Loucy (cell line): ENCODE results near the gene CHCHD10.

Source experiments
- H2AFZ ChIP-seq: fragments of 200-600 bp; sonication (generic); 2 replicates; pipeline ENCODE4 v1.6.0; 2016; ENCODE audit warnings: antibody characterized with exemption, mild to moderate bottlenecking, low read length, moderate library complexity
- H3F3A ChIP-seq: fragments of 200-600 bp; 2 replicates; pipeline ENCODE4 v1.6.0; 2016; ENCODE audit warnings: antibody characterized with exemption, low read depth, mild to moderate bottlenecking
- H3K27me3 ChIP-seq: fragments of 200-600 bp; sonication (generic); 2 replicates; pipeline ENCODE4 v1.6.1; 2014; ENCODE audit warnings: low read length, mild to moderate bottlenecking; ENCODE audit not compliant: insufficient read depth, poor library complexity, severe bottlenecking
- H3K36me3 ChIP-seq: fragments of 200-600 bp; sonication (generic); 2 replicates; pipeline ENCODE4 v1.6.1; 2016; ENCODE audit warnings: low read length; ENCODE audit not compliant: insufficient read depth
- H3K4me1 ChIP-seq: fragments of 200-600 bp; sonication (generic); 2 replicates; pipeline ENCODE4 v1.5.1; 2014; ENCODE audit warnings: low read length, mild to moderate bottlenecking; ENCODE audit not compliant: insufficient read depth, poor library complexity, severe bottlenecking
- H3K4me2 ChIP-seq: fragments of 200-600 bp; sonication (generic); 2 replicates; pipeline ENCODE4 v1.6.0; 2014; ENCODE audit warnings: antibody characterized with exemption, low read length, low read depth, mild to moderate bottlenecking; ENCODE audit not compliant: poor library complexity, severe bottlenecking
- H3K4me3 ChIP-seq: fragments of 200-600 bp; sonication (generic); 2 replicates; pipeline ENCODE4 v1.5.1; 2014; ENCODE audit warnings: low read length, mild to moderate bottlenecking, mixed read lengths; ENCODE audit not compliant: poor library complexity, severe bottlenecking
- H3K79me2 ChIP-seq: fragments of 200-600 bp; sonication (generic); 2 replicates; pipeline ENCODE4 v1.6.1; 2014; ENCODE audit warnings: low read length; ENCODE audit not compliant: insufficient read depth
- H3K9ac ChIP-seq: fragments of 200-600 bp; sonication (generic); 2 replicates; pipeline ENCODE4 v1.6.0; 2014; ENCODE audit warnings: mild to moderate bottlenecking, low read depth, low read length, moderate library complexity; ENCODE audit not compliant: poor library complexity, severe bottlenecking
- H3K9me2 ChIP-seq: fragments of 200-600 bp; sonication (generic); replicated peaks from 2 replicates; pipeline ENCODE4 v1.6.1; 2016; ENCODE audit warnings: low read depth, low read length, mixed read lengths
- H3K9me3 ChIP-seq: fragments of 200-600 bp; sonication (generic); 2 replicates; pipeline ENCODE4 v1.6.1; 2014; ENCODE audit warnings: mild to moderate bottlenecking, antibody characterized with exemption, low read length, low read depth; ENCODE audit not compliant: insufficient read depth
- H4K20me1 ChIP-seq: fragments of 200-600 bp; sonication (generic); 2 replicates; pipeline ENCODE4 v1.6.0; 2014; ENCODE audit warnings: antibody characterized with exemption, low read length, mild to moderate bottlenecking; ENCODE audit not compliant: insufficient read depth, poor library complexity, severe bottlenecking
- EZH2phosphoT487 ChIP-seq: fragments of 200-600 bp; IDR thresholded peaks from 2 replicates; pipeline ENCODE4 v1.6.1; 2018; ENCODE audit warnings: antibody characterized with exemption, mild to moderate bottlenecking, moderate library complexity, borderline replicate concordance
- TF ChIP-seq, protein P1 (sequence below): fragments of 200-600 bp; sonication (generic); conservative IDR thresholded peaks from 2 replicates; pipeline ENCODE4 v1.5.1; 2014; ENCODE audit warnings: mild to moderate bottlenecking, antibody characterized with exemption, low read length

Gene CHCHD10

DNA sequence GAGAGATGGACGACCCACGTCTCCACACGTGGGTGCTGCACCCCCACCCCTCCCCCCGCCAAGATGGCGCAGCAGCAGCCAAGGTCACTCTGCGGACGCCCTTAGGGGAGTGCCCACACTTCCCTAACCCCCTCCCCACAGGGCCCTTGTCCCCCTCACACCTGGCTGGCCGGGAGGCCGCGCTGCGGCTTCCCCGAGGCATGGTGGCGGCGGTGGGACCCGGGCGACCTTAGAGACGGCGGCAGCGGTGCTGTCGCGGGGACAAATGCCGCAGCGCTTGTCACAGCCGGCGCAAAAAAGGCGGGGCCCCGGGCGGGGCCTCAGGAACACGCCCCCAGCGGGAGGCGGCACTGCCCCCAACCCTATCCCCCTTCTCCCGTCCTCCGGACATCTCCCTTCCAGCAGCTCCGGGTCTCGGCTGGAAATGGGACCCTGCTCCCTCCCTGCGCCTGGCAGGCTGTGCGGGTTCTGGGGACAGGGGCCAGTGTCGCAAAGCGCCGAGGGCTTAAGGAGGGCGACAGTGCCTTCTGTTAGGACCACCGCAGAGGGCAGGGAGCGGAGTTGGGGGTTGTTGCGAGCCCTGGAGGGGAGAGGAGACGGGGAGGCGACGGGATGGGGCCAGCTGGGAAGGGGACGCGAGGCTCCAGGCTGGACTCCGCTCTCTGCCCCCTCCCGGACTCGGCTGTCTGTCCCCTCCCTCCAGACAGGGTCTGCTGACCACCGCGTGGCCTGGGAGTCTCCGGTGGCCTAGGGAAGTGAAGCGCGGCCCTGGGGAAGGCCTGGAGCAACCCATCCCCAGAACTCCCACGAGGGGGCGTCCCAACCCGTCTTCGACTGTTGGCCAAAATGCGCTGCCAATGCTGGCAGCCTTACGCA is at the start of gene CHCHD10:
CHCHD10 (minus strand) TSS at position 300 of the 876 bp plus-strand sequence; CDS start at position 202, 98 bp downstream.
- Histone ChIP-seq H3F3A (no peaks in the 10 kb centered on the region), H4K20me1 (no peaks in the 10 kb centered on the region), H3K9me3 (no peaks in the 10 kb centered on the region), H3K9ac (peak within 1 kb of the TSS; percentile 82), H3K36me3 (no peaks in the 10 kb centered on the region), H3K4me1 (peaks cover 21% of the 10 kb centered on the region), H2AFZ (peak within 1 kb of the TSS; percentile 87), H3K4me2 (peak within 1 kb of the TSS; percentile 82), H3K4me3 (peak within 1 kb of the TSS; percentile 74), H3K79me2 (no peaks in the 10 kb centered on the region), H3K27me3 (no peaks in the 10 kb centered on the region), H3K9me2 (no peaks in the 10 kb centered on the region)
- no peak for TF ChIP-seq EZH2phosphoT487
- TF ChIP-seq, protein P1, sequence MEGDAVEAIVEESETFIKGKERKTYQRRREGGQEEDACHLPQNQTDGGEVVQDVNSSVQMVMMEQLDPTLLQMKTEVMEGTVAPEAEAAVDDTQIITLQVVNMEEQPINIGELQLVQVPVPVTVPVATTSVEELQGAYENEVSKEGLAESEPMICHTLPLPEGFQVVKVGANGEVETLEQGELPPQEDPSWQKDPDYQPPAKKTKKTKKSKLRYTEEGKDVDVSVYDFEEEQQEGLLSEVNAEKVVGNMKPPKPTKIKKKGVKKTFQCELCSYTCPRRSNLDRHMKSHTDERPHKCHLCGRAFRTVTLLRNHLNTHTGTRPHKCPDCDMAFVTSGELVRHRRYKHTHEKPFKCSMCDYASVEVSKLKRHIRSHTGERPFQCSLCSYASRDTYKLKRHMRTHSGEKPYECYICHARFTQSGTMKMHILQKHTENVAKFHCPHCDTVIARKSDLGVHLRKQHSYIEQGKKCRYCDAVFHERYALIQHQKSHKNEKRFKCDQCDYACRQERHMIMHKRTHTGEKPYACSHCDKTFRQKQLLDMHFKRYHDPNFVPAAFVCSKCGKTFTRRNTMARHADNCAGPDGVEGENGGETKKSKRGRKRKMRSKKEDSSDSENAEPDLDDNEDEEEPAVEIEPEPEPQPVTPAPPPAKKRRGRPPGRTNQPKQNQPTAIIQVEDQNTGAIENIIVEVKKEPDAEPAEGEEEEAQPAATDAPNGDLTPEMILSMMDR = peak; percentile 67

DNA sequence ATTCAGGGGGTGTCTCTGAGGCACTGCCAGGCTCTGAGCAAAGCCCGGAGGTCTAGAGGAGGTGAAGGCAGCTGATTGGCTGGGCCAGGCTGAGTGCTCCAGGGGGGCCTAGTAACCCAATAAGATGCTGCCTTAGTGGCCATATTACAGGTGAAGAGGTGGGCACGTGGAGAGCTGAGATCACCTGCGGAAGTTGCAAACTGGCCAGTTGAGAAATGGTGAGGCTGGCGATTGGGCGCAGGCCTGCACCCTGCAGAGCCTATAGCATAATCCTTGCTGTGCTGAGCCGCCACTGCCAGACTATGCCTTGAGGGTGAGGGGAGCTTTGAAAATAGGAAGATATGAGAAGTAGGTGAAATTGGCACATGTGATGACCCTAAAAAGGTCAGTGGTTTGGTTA is 49.4 kb upstream of the CHCHD10 start:
- no peaks in the 10 kb centered on the region for H3K79me2 ChIP-seq
- H3K4me1 ChIP-seq = no peaks in the 10 kb centered on the region
- H3K4me3 ChIP-seq = no peak overlapping the region
- no peaks in the 10 kb centered on the region for H3K27me3 ChIP-seq
- H2AFZ ChIP-seq = no peak overlapping the region
- no peaks in the 10 kb centered on the region for H3K9me3 ChIP-seq
- no peak overlapping the region for H3K9ac ChIP-seq
- no peaks in the 10 kb centered on the region for H4K20me1 ChIP-seq
- H3F3A ChIP-seq = no peaks in the 10 kb centered on the region
- H3K9me2 ChIP-seq = no peaks in the 10 kb centered on the region
- no peak overlapping the region for H3K4me2 ChIP-seq
- H3K36me3 ChIP-seq = peaks cover 58% of the 10 kb centered on the region; the same call in 1 of the 2 replicates
- no peak for TF ChIP-seq EZH2phosphoT487
- TF ChIP-seq, protein P1 = no peak

DNA sequence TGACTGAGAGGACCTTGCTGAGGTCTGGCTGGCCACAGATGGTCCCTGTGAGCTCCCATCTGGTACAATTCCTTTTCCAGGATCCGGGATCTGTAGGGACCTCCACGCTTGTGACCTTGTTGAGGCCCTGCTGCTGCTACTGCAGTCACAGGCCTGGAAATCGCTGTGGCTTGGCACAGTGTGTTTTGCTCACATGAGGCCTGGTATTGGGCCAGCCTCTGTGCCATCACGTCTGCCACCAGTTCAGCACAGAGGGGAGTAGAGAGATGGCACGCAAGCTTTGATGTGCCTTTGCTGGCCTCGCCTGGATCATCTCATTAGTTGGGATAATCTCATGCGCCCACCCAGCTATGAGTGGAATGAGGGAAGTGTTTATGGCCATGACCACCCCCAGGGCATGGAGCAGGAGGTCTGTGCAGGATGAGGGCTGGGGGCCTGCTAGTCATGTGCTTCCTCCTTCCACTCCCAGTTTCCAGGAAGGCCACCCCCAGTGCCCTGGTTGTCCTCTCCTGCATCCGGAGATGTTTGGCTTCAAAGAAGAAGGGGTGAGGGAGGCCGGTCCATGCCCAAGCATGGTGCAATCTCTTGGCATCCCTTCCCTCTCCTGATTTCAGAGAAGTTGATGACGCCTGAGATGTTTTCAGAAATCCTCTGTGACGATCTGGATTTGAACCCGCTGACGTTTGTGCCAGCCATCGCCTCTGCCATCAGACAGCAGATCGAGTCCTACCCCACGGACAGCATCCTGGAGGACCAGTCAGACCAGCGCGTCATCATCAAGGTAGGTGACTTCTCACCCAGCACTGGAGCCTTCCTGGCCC is 48.6 kb upstream of the CHCHD10 start:
- Histone ChIP-seq H3K27me3 (no peaks in the 10 kb centered on the region), H3K9ac (no peak overlapping the region), H2AFZ (no peak overlapping the region), H3K9me2 (no peaks in the 10 kb centered on the region), H3K79me2 (no peaks in the 10 kb centered on the region), H3F3A (0 out of 2 replicates have a peak, but pooled peaks cover under 1% of the 10 kb centered on the region), H3K4me2 (no peak overlapping the region), H4K20me1 (no peaks in the 10 kb centered on the region), H3K36me3 (peaks cover 54% of the 10 kb centered on the region; the same call in 1 of the 2 replicates), H3K4me1 (no peaks in the 10 kb centered on the region), H3K4me3 (no peak overlapping the region), H3K9me3 (no peaks in the 10 kb centered on the region)
- TF ChIP-seq EZH2phosphoT487 = no peak
- TF ChIP-seq, protein P1 = no peak
